ENCODE data around the gene ELOVL2. TPM values are rescaled to one million over a fixed set of nuclear protein-coding genes. Genes with fewer than 3 reads are reported as not detected.
"Not testable (repeated sequence)": the region's sequence is repeated elsewhere in the genome, so short reads cannot be mapped to it uniquely, and the experiment has no call there.

The ELOVL2 gene, protein sequence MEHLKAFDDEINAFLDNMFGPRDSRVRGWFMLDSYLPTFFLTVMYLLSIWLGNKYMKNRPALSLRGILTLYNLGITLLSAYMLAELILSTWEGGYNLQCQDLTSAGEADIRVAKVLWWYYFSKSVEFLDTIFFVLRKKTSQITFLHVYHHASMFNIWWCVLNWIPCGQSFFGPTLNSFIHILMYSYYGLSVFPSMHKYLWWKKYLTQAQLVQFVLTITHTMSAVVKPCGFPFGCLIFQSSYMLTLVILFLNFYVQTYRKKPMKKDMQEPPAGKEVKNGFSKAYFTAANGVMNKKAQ
- 2.4 TPM for total RNA-seq
- long read RNA-seq, partial matches to known transcripts: 0 of 1 reads
- long read RNA-seq, other reads (novel, unspliced or antisense): 0 of 1 reads

DNA sequence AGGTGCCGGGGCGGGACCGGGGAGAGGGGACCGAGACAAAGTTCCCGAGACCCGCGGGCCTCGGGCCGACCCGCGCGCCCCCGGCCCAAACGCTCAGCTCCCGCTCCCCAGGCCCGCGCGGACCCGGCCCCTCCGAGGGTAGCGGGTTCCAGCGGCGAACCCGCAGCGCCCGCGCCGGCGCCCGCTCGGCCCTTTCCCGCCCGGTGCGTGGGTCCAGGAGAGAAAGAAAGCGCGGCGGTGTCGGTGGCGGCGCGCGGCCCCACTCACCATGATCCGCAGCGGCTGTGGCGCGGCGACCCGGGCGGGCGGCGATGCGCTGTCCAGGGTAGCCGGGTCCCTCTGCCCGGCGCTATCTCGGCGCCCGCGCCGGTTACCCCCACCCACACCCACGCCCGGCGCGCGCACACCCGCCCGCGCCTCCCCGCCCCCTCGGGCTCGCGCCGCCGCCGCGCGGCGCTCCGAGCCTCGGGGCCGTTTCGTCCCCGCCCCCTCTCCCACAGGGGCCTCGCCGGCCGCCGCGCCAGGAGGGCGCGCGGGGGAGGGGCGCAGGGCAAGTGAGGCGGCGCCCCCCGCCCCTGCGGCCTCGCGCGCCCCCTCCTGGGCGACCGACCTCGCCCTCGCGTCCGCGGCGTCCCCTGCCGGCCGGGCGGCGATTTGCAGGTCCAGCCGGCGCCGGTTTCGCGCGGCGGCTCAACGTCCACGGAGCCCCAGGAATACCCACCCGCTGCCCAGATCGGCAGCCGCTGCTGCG is at the start of gene ELOVL2:
Gene ELOVL2, minus strand, starts transcription at position 345 of the 751 bp plus-strand sequence. Its CDS starts 75 bp downstream, at position 270.
- DNase-seq (ENCODE audit: missing footprints) (peak; percentile 68), ATAC-seq (peak; percentile 87)
- intact Hi-C loops (cut with DNase I): loop anchor here (5.0 kb wide), 1 partner anchor 42 kb away; no protein-coding TSS in a partner anchor

DNA sequence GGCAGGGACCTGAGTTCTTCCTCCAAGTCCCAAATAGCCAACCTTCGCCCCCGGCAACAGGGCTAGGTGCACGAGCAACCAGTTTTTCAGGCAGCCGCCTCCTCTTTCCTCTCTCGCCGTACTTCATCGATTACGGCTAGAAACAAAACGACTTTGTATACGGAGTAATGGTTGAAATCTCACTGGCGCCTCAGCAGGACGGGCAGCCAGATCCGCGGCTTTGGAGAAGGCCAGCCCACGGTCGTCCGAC is 49.2 kb upstream of the ELOVL2 start:
- ATAC-seq: peak; percentile 1
- intact Hi-C loops (cut with DNase I): no loop called here

DNA sequence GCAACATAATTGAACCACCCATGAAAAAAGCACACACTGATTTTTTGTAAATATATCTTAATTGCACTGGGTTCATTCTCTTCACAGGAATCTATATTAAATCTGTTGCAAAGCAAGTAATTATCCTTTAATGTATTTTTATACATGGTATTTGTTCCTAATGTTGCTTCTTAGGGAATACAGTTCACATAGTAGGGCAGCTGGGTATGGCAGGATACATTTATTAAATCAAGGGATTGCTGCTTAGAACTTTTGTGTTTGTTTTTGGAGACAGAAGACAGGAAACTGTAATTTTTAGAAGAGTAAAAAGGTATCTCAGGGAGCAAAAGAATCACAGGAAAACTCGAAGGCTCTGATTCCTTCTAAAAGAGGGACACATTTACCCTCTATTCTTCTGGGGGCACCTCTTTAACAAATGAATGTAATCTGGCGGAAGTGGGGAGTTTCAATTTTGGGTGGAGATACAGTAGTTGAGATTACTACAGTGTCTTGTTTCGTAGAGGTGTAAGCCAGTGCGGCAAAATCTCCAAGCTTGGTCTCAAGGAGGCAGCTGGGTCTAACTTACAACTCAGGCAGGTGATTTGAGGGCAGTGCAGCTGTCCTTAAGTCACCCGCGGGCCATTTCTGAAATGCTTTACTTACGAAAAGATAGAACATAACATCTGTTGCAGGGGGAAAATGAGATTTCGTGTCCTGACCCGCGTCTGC is 48.7 kb upstream of the ELOVL2 start:
- DNase-seq (ENCODE audit: missing footprints): no peak
- peak; percentile 0 for ATAC-seq
- intact Hi-C loops (cut with DNase I): no loop called here

More for the DNA sequence above, 49.2 kb upstream of the ELOVL2 start:
- no peak for DNase-seq (ENCODE audit: missing footprints)

DNA sequence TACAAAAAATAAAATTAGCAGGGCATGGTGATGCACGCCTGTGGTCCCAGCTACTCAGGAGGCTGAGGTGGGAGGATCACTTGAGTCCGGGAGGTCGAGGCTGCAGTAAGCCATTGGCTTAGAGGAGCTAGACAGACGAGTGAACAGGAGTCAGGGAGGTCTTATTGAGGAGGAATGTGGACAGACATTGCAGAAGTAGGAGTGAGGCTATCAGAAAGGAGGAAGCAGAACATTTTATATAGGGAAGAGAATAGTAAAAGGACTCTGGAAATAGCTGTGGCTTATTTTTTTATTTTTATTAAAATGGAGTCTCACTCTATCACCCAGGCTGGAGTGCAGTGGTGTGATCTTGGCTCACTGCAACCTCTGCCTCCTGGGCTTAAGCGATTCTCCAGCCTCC is 47.0 kb upstream of the ELOVL2 start:
- DNase-seq (ENCODE audit: missing footprints); ATAC-seq; intact Hi-C loops (cut with DNase I): not testable (repeated sequence)

DNA sequence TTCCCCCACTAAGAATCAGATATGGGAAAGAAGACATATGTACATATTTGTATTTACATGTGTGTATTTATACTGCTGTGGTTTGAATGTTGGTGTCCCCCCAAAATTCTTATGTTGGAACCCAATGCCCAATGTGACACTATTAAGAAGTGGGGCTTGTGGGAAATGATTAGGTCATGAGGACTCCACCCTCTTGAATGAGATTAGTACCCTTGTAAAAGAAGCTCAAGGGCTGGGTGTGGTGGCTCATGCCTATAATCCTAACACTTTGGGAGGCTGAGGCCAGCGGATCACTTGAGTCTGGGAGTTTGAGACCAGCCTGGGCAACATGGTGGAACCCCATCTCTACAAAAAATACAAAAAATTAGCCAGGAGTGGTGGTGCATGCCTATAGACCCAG is 45.6 kb upstream of the ELOVL2 start:
- no peak for DNase-seq (ENCODE audit: missing footprints)
- intact Hi-C loops (cut with DNase I): no loop called here
- no peak for ATAC-seq

DNA sequence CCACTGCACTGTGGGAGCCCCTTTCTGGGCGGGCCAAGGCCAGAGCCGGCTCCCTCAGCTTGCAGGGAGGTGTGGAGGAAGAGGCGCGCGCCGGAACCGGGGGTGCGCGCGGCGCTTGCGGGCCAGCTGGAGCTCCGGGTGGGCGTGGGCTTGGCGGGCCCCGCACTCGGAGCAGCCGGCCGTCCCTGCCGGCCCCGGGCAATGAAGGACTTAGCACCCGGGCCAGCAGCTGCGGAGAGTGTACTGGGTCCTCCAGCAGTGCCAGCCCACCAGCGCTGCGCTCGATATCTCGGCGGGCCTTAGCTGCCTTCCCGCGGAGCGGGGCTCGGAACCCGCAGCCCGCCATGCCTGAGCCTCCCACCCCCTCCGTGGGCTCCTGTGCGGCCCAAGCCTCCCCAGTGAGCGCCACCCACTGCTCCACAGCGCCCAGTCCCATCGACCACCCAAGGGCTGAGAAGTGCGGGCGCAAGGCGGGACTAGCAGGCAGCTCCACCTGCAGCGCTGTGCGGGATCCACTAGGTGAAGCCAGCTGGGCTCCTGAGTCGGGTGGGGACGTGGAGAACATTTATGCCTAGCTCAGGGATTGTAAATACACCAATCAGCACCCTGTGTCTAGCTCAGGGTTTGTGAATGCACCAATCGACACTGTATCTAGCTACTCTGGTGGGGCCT is 43.2 kb upstream of the ELOVL2 start:
- ATAC-seq; DNase-seq (ENCODE audit: missing footprints); intact Hi-C loops (cut with DNase I): not testable (repeated sequence)

DNA sequence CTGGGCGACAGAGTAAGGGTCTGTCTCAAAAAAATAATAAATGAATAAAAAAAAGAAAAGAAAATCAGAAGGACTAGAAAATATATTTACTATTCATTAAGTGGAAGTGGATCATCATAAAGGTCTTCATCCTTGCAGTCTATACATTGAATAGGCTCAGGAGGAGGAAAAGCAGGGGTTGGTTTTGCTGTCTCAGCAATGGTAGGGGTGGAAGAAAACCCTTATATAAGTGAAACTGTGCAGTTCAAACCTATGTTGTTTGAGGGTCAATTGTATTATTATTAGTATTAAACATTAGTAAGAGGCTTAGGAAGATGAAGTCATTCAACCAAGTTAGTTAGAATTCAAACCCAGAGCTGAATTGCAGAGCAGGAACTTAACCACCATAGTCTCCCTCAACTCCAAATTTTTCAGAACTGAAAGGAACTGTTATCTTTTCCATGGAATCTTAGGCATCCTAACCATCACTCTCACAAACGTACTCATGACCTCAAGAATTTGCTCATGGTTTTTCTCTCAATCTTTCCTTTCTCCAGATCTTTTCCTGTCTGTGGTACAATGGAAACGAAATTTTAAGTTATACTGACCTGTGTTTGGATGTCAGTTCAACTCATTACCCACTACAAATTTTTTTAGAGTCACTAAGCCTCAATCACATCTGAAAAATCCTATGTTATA is 41.8 kb upstream of the ELOVL2 start:
- DNase-seq (ENCODE audit: missing footprints): no peak
- intact Hi-C loops (cut with DNase I): no loop called here
- ATAC-seq: no peak

DNA sequence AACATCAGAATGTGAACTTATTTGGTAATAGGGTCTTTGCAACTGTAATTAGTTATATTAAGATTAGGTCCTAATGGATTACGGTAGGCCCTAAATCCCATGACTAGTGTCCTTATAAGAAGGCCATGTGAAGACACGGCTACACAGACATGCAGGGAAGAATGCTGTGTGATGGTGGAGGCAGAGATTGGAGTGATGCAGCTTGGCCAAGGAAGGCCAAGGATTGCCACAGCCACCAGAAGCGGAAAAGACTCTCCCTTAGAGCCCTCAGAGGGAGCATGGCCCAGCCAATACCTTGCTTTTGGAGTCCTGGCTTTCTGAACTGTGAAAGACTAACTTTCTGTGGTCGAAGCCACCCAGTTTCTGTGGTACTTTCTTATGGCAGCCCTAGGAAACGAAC is 39.9 kb upstream of the ELOVL2 start:
- ATAC-seq: no peak
- DNase-seq (ENCODE audit: missing footprints): no peak
- intact Hi-C loops (cut with DNase I): no loop called here

DNA sequence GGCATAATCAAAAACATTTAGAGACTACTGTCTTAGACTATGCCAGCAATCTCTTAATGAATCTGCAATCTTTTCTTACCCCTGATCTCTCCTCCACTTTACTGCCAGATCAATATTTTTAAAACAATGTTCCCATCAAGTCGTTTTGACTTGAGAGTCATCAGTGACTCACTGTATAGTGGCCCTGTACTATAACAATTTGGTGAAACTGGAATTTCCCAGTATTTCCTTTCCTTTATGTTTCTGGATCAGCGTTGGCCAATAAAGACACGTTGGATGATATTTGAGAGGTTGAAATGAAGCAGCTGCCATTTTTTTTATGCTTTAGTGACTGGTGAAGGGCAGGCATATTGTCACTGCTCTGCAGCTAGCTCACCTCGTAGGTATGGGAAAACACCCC is 39.4 kb upstream of the ELOVL2 start:
- DNase-seq (ENCODE audit: missing footprints) (no peak), ATAC-seq (no peak)
- intact Hi-C loops (cut with DNase I): no loop called here

DNA sequence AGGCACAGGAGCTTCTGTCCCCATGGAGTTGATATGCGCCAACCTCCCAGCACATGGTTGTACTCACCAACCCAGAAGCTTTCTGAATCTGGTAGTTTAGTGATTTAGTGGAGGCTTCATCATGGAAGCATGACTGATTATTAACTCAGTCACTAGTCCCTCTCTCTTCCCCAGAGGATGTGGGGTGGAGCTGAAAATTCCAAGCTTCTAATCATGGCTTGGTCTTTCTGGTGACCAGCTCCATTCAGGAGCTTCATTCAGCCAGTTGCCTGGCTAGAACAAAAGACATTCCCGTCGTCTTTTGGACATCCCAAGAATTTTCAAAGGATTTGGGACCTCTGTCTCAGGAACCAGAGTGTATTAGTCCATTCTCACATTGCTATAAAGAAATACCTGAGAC is 36.2 kb upstream of the ELOVL2 start:
- DNase-seq (ENCODE audit: missing footprints): no peak
- no peak for ATAC-seq
- intact Hi-C loops (cut with DNase I): no loop called here

DNA sequence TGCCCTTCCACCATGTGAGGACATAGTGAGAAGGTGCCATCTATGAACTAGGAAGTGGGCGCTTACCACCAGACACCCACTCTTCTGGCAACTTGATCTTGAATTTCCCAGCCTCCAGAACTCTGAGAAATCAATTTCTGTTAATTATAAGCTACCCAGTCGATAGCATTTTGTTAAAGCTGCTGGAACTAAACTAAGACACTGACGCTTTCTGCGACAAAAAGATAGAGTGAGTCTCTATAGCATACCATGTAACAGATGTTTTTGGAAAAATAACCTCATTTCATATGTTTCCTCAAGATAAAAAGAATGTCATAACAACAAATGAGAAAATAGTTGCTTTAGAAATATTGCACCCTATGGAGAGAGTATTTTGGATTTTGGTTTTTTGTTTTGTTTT is 34.2 kb upstream of the ELOVL2 start:
- ATAC-seq (no peak), DNase-seq (ENCODE audit: missing footprints) (no peak)
- intact Hi-C loops (cut with DNase I): no loop called here

DNA sequence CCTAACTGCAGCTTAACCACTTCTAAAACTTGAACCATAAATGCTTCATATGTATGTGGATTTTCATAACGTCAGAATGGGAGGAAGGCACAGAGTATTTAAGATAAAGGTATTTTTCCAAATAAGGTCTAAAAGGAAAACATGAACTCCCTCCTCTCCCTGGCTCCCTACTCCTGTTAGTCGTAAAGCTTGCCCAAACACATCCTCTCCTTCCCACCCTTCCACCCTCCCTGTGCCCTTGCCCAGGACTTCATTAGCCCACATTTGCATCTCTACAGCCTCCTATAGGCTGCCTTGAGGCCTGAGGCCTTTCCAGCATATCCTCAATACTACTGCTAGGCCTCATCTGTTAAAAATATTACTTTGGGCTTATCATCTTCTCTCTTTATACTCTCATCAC is 32.4 kb upstream of the ELOVL2 start:
- no peak for ATAC-seq
- intact Hi-C loops (cut with DNase I): no loop called here
- no peak for DNase-seq (ENCODE audit: missing footprints)

DNA sequence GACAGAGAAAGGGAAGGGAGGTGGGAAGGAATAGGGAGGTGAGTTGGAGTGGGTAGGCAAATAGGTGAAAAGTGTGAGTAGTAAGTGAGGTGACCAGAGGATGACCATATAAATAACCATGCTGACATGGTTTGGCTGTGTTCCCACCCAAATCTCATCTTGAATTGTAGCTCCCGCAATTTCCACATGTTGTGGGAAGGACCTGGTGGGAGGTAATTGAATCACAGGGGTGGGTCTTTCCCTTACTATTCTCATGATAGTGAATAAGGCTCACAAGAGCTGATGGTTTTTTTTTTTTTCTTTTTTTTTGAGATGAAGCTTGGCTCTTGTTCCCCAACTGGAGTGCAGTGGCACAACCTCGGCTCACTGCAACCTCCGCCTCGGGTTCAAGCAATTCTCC is 28.0 kb upstream of the ELOVL2 start:
- ATAC-seq (no peak), DNase-seq (ENCODE audit: missing footprints) (no peak)
- intact Hi-C loops (cut with DNase I): no loop called here

DNA sequence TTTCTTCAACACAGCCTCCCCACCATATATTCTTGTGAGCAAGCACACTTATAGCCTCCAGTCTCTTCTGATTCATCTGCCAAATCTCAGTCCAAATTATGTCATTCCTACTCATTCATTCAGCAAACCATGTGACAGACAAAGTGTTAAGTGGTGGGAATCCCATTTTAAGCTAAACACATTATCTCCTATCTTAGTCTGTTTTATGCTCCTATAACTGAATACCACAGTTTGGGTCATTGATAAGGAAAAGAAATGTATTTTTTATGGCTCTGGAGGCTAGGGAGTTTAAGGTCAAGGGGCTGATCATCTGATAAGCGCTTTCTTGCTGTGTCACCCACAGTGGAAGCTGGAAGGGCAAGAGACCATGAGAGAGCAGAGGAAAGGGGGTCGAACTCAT is 25.7 kb upstream of the ELOVL2 start:
- no peak for ATAC-seq
- intact Hi-C loops (cut with DNase I): loop anchor here (1.0 to 5.0 kb wide), 2 partner anchors 118 to 592 kb away; no protein-coding TSS in a partner anchor

DNA sequence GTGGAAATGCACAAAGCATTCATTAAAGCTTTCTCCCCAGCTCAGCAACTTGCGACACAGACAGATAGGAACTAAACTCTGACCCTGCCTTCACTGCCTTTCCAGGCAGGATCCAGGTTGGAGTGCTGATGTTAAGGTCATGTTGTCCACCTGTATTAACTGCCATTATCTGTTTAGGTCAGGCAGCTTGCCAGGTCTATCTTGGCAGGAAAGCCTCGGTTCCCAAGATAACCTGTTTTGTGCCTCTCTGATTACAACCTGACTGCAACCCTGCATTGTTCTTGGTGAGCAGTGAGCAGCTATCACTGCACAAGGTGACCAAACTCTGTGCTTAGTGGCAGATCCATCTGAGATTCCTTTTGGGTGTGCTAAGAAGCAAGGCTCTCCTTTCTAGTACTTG is 23.2 kb upstream of the ELOVL2 start:
- ATAC-seq (no peak), DNase-seq (ENCODE audit: missing footprints) (no peak)
- intact Hi-C loops (cut with DNase I): loop anchor here (5.0 kb wide), 1 partner anchor 590 kb away; no protein-coding TSS in a partner anchor

More for the DNA sequence above, 25.7 kb upstream of the ELOVL2 start:
- no peak for DNase-seq (ENCODE audit: missing footprints)

DNA sequence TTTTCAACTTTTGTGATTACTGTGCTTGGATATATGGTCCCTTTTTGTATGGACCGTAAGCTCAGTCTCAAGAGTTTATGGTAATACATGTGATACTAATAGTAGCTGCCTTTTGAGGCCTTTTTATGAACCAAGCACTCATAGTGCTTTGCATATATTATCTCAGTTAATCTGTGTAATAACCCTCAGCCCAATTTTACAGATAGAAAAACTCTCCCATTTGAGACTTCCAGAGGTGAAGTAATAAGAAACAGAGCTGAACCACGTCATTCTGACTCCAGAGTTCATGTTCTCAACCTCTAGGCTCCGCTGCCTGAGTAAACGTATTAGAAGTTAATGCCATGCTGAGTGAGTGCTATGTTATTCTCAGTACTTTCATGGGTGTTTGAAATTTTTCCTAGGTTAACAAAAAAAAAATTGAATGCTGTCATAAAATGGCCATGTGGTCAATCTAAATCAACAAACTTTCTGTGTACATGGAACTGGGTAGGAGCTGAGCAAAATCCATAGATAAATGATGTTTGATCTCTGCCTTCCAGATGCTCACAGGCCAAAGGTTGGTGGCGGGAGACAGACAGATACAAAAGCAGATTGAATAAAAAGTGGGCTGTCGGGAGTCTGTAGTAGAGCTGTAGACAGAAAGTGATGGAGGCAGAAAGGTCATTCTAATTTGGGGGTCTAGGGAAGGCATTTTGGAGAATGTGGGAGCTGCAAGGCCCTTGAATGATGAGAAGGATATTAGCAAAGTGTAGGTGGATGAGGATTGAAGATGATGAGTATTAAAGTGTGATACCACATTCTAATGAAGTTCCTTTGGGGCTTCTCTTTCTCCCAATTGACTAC is 22.6 kb upstream of the ELOVL2 start:
- intact Hi-C loops (cut with DNase I): loop anchor here (5.0 kb wide), 1 partner anchor 589 kb away; no protein-coding TSS in a partner anchor
- ATAC-seq (no peak), DNase-seq (ENCODE audit: missing footprints) (no peak)

DNA sequence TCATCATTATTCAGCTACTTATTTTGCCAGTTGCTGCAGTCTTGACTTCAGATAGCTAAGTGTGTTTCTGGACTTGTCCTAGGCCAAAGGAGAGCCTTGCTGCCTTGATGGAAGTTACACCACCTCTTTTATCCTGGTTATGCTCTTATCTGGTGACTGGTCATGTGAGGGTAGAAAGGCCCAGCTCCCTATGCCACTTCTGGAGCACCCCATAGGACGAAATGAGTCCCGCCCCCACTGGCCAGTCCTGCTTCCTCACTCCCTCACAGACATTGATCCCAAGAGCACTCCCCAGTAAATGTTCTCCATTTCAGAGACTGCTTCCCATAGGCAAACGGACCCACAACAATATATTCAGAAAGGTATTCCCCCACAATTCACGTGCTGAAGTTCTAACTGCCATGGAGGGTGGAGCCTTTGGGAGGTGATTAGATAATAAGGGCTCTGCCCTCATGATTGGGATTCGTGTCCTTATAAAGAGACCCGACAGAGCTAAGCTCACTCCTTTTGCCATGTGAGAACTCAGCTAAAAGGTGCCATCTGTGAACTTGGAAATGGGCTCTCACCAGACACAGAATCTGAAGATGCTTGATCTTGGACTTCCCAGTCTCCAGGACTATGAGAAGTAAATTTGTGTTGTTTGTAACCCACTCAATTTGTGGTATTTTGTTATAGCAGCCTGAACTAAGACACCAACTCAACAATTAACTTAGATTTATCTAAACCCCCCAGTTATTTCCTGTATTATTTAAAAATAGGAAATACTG is 21.5 kb upstream of the ELOVL2 start:
- intact Hi-C loops (cut with DNase I): loop anchor here (5.0 kb wide), 1 partner anchor 588 kb away; no protein-coding TSS in a partner anchor
- ATAC-seq (no peak), DNase-seq (ENCODE audit: missing footprints) (no peak)
